Naive thymus-derived CD8-positive, alpha-beta T cell (primary cell): ENCODE data around the gene GPR152. TPM values are rescaled to one million over a fixed set of nuclear protein-coding genes. Genes with fewer than 3 reads are reported as not detected.
A peak's percentile ranks its signal among the peaks of the same experiment; 100 is the strongest.

Experiments
- ATAC-seq, 2 donors: fragments of 150-1000 bp; cut with Tn5 transposase in 1 of 2; sonication (Bioruptor Pico), chemical (Tn5 transposase) in 1 of 2; 1 replicate in 1 of 2; 2 replicates in 1 of 2; pipeline ENCODE4 v1.10.0; 2021; ENCODE audit warnings: mild to moderate bottlenecking in 2 of 2, moderate library complexity in 2 of 2
- POLR2A ChIA-PET: fragments of 350-600 bp; sonication (Branson Sonifier 250); formaldehyde crosslinking; loops from one replicate; lab custom pipeline; 2021; ENCODE audit warnings: antibody characterized with exemption; lab: Charles Lee
- DNase-seq, 10 donors: peaks; one replicate each; pipeline versions ENCODE4 v3.0.0 to v3.0.0-alpha.2; 2020 to 2022
- H3K27ac Mint-ChIP-seq, 10 donors: one replicate each; pipeline ENCODE4 v1.8.0; 2020 to 2022; ENCODE audit warnings: mild to moderate bottlenecking in 10 of 10, mixed read lengths in 10 of 10, moderate library complexity in 4 of 10, inconsistent platforms in 1 of 10
- H3K27me3 Mint-ChIP-seq, 5 donors: one replicate each; pipeline ENCODE4 v1.8.0; 2021 to 2022; ENCODE audit warnings: mixed read lengths in 5 of 5
- H3K36me3 Mint-ChIP-seq, 3 donors: one replicate each; pipeline ENCODE4 v1.8.0; 2020 to 2022; ENCODE audit warnings: mixed read lengths in 3 of 3, mild to moderate bottlenecking in 2 of 3, inconsistent platforms in 1 of 3
- H3K4me1 Mint-ChIP-seq, 4 donors: one replicate each; pipeline ENCODE4 v1.8.0; 2021 to 2022; ENCODE audit warnings: mixed read lengths in 4 of 4
- H3K4me3 Mint-ChIP-seq, 10 donors: one replicate each; pipeline ENCODE4 v1.8.0; 2020 to 2022; ENCODE audit warnings: mild to moderate bottlenecking in 10 of 10, mixed read lengths in 10 of 10, moderate library complexity in 6 of 10, inconsistent platforms in 1 of 10
- H3K9me3 Mint-ChIP-seq, 9 donors: one replicate each; pipeline ENCODE4 v1.8.0; 2020 to 2022; ENCODE audit warnings: mixed read lengths in 9 of 9, mild to moderate bottlenecking in 3 of 9, inconsistent platforms in 1 of 9, moderate library complexity in 1 of 9
- polyA plus RNA-seq, 3 donors: library from polyadenylated mRNA; unstranded; fragments of 300-500 nt; fragmentation: Illumina TruSeq; gene quantifications; one replicate each; pipeline ENCODE4 v1.2.3, GENCODE V29; 2021
- total RNA-seq, 8 experiments: library from RNA in 2 of 8; stranded (reverse) in 2 of 8; gene quantifications; one replicate each; pipeline ENCODE4 v1.2.3 and lab custom pipeline; 2021 to 2026

The GPR152 gene
- total and polyA plus RNA-seq, 5 experiments from 2014 or later: 0.20 to 1.2 (median 0.86) TPM; not detected in 2

GRCh38 chr11:67494371-67495233 lies 42.1 kb upstream of the GPR152 start:
- Mint-ChIP-seq H3K27me3 (no peaks in the 10 kb centered on the region), H3K4me1 (peaks cover 3 to 9% (median 3%) of the 10 kb centered on the region in 4 donors), H3K4me3 (no peak overlapping the region), H3K9me3 (no peaks in the 10 kb centered on the region), H3K27ac (peak overlapping the region in 2 of 10 donors; percentile 59 to 80), H3K36me3 (peaks cover 0 to 50% (median 3%) of the 10 kb centered on the region in 3 donors)
- DNase-seq (no peak), ATAC-seq (no peak)
- POLR2A ChIA-PET: interaction anchor here (0.6 to 1.8 kb wide), 6 partner anchors 9 to 112 kb away, joined by 3 to 8 read pairs (median 4); partner anchors contain the start of gene PPP1CA

DNA sequence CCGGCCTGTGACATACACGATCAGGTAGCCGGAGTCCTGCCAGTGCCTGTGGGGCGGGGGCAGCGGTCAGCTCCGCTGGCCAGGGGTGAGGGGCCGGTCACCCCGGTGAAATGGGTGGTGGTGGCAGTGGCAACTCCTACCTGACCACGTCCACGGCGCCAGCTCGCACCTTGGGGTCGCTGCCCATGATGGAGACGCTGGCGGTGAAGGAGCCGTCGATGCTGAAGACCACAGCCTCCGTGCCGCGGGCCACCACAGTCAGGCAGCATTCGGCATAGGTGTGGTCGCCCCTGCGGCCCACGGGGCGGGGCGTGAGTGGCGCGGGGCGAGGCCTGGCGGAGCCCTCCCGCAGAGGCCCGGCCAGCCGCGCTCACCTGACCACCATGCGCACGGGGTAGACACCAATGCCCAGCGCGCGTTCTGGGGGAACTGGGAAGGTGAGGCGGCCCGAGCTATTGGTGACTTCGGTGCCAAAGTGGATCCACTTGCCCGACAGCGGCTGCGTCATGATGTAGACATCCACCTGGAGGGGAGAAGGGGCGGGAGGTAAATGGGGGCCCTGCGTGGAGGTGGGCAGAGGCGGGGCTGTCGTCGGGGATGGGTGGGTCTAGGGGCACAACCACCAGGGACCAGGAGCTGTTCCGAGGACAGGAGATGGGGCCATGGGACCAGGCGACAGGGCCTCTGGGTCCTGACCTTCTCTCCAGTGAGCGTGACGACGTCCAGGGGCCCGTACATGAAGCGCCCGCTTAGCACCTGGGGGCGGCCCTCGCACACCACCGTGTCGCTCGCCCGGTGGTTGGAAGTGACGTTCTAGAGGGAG lies 41.2 kb upstream of the GPR152 start:
- DNase-seq: no peak
- Mint-ChIP-seq H3K9me3 (no peaks in the 10 kb centered on the region), H3K4me1 (peaks cover 5 to 14% (median 7%) of the 10 kb centered on the region in 4 donors), H3K27me3 (no peaks in the 10 kb centered on the region), H3K4me3 (no peak overlapping the region), H3K27ac (peak overlapping the region in 2 of 10 donors; percentile 44 to 59), H3K36me3 (peaks cover 0 to 48% (median 5%) of the 10 kb centered on the region in 3 donors)
- POLR2A ChIA-PET: interaction anchor here (1.1 to 2.0 kb wide), 5 partner anchors 10 to 92 kb away, joined by 3 to 10 read pairs (median 6); partner anchors contain the start of genes PITPNM1, PPP1CA, PTPRCAP and RPS6KB2
- ATAC-seq: no peak

- peaks cover 0 to 56% (median 7%) of the 10 kb centered on the region in 3 donors for H3K36me3 Mint-ChIP-seq
- peak in 1 of 2 donors; percentile 36 for ATAC-seq
These were observed 40.4 kb upstream of the GPR152 start for GRCh38 chr11:67492801-67493547.

DNA sequence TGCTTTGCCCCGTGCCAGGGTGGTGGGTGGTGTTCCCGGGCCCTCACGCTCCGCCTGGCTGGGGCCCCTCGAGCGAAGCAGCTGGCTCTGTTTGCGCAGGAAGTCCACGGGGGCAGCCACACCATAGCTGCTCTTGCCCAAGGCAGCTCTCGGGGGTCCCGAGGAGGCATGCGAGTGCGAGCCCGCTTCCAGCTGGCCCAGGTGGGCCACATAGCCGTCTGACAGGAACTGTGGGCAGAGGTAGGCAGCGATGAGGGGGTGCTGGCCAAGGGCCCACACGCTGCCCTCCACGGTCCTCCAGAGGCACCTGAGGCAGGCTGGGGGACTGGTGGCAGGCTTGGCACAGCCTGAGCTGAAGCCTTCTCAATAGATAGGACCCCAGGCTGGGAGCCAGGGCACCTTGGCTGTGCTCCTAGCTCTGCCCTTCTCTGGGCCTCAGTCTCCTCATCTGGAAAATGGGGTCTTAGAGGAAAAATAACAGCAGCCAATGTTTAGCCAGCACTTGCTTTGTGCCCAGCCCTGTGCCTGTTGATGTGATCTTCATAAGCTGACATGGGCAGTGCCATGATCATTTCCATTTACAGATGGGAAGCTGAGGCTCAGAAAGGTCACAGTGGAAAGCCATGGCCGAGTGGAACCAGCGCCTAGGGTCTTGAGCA lies 39.7 kb upstream of the GPR152 start:
- ATAC-seq (no peak), DNase-seq (no peak)
- peaks cover 0 to 61% (median 9%) of the 10 kb centered on the region in 3 donors for H3K36me3 Mint-ChIP-seq
- H3K4me3 Mint-ChIP-seq: no peak overlapping the region
- no peaks in the 10 kb centered on the region for H3K27me3 Mint-ChIP-seq
- POLR2A ChIA-PET: interaction anchor here (0.6 to 2.0 kb wide), 10 partner anchors 9 to 139 kb away, joined by 3 to 10 read pairs (median 4); partner anchors contain the start of genes AIP, PITPNM1, POLD4 and PTPRCAP
- peak overlapping the region in 1 of 10 donors; percentile 3 for H3K27ac Mint-ChIP-seq
- no peaks in the 10 kb centered on the region for H3K9me3 Mint-ChIP-seq
- peaks cover 13 to 29% (median 20%) of the 10 kb centered on the region in 4 donors for H3K4me1 Mint-ChIP-seq

More at GRCh38 chr11:67492801-67493547, 40.4 kb upstream of the GPR152 start:
- no peaks in the 10 kb centered on the region for H3K27me3 Mint-ChIP-seq
- POLR2A ChIA-PET: interaction anchor here (0.9 to 2.0 kb wide), 8 partner anchors 8 to 140 kb away, joined by 3 to 10 read pairs (median 5); partner anchors contain the start of genes PITPNM1, POLD4, PTPRCAP and RPS6KB2
- H3K4me3 Mint-ChIP-seq: no peak overlapping the region
- no peaks in the 10 kb centered on the region for H3K9me3 Mint-ChIP-seq
- no peak for DNase-seq
- H3K27ac Mint-ChIP-seq: no peak overlapping the region
- peaks cover 10 to 21% (median 13%) of the 10 kb centered on the region in 4 donors for H3K4me1 Mint-ChIP-seq

- ATAC-seq (no peak), DNase-seq (no peak)
- H3K36me3 Mint-ChIP-seq: peaks cover 0 to 62% (median 12%) of the 10 kb centered on the region in 3 donors
- peak overlapping the region in 5 of 10 donors; percentile 6 to 51 (median 43) for H3K27ac Mint-ChIP-seq
- H3K4me3 Mint-ChIP-seq: no peak overlapping the region
- POLR2A ChIA-PET: interaction anchor here (0.6 to 2.1 kb wide), 15 partner anchors 9 to 220 kb away, joined by 3 to 8 read pairs (median 3); partner anchors contain the start of genes AIP, PITPNM1, POLD4 and RPS6KB2
- H3K27me3 Mint-ChIP-seq: no peaks in the 10 kb centered on the region
- H3K9me3 Mint-ChIP-seq: no peaks in the 10 kb centered on the region
- peaks cover 12 to 36% (median 26%) of the 10 kb centered on the region in 4 donors for H3K4me1 Mint-ChIP-seq
These were observed 38.9 kb upstream of the GPR152 start for GRCh38 chr11:67491276-67492068.

DNA sequence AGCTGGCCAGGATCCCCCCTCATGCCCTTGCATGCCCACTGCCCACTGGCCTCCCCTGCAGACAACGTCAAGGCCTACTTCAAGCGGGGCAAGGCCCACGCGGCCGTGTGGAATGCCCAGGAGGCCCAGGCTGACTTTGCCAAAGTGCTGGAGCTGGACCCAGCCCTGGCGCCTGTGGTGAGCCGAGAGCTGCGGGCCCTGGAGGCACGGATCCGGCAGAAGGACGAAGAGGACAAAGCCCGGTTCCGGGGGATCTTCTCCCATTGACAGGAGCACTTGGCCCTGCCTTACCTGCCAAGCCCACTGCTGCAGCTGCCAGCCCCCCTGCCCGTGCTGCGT lies 38.2 kb upstream of the GPR152 start:
- Mint-ChIP-seq H3K4me3 (no peak overlapping the region), H3K4me1 (peaks cover 18 to 44% (median 33%) of the 10 kb centered on the region in 4 donors), H3K9me3 (no peaks in the 10 kb centered on the region), H3K36me3 (peaks cover 0 to 58% (median 12%) of the 10 kb centered on the region in 3 donors), H3K27me3 (no peaks in the 10 kb centered on the region), H3K27ac (peak overlapping the region in 3 of 10 donors; percentile 4 to 55 (median 43))
- ATAC-seq (no peak), DNase-seq (no peak)
- POLR2A ChIA-PET: interaction anchor here (0.7 to 2.1 kb wide), 10 partner anchors 8 to 220 kb away, joined by 3 to 8 read pairs (median 4); partner anchors contain the start of gene PITPNM1

DNA sequence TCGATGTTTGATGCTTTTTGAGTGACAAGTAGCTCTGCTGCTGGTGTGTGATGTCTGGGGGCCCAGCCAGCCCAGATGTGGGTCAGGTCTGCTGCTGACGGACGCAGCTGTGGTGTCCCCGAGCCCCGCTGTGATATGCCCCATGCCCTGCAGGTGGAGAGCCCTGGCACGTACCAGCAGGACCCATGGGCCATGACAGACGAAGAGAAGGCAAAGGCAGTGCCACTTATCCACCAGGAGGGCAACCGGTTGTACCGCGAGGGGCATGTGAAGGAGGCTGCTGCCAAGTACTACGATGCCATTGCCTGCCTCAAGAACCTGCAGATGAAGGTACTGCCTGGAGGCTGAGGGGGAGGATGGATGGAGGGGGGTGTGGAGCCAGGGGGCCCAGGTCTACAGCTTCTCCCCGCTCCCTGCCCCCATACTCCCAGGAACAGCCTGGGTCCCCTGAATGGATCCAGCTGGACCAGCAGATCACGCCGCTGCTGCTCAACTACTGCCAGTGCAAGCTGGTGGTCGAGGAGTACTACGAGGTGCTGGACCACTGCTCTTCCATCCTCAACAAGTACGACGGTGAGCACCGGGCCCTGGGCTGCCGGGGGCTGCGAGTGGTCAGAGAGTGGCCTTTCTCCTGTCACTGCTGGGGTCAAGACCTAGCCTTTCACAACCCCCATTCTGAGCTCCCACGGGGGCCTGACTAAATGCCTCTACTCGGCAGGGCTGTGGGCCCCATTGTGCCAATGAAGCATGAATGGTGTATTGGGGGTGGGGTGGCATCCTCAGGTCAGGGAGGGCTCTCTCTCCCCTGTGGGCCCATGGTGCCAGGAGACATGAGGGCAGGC lies 37.6 kb upstream of the GPR152 start:
- peak overlapping the region in 8 of 10 donors; percentile 35 to 81 (median 68) for H3K27ac Mint-ChIP-seq
- DNase-seq: no peak
- POLR2A ChIA-PET: interaction anchor here (0.7 to 9.3 kb wide), 10 partner anchors 9 to 219 kb away, joined by 3 to 176 read pairs (median 5); partner anchors contain the start of genes PITPNM1 and TMEM134
- H3K4me1 Mint-ChIP-seq: peaks cover 20 to 47% (median 37%) of the 10 kb centered on the region in 4 donors
- peaks cover 0 to 58% (median 12%) of the 10 kb centered on the region in 3 donors for H3K36me3 Mint-ChIP-seq
- H3K4me3 Mint-ChIP-seq: no peak overlapping the region
- ATAC-seq: no peak
- no peaks in the 10 kb centered on the region for H3K9me3 Mint-ChIP-seq
- H3K27me3 Mint-ChIP-seq: no peaks in the 10 kb centered on the region

- ATAC-seq: no peak
- POLR2A ChIA-PET: interaction anchor here (0.7 to 9.3 kb wide), 10 partner anchors 10 to 98 kb away, joined by 3 to 176 read pairs (median 8); partner anchors contain the start of genes PITPNM1, PPP1CA, RAD9A and TBC1D10C
- DNase-seq: no peak
- Mint-ChIP-seq H3K4me1 (peaks cover 27 to 53% (median 45%) of the 10 kb centered on the region in 4 donors), H3K27ac (peak overlapping the region in 8 of 10 donors; percentile 35 to 81 (median 65)), H3K9me3 (no peaks in the 10 kb centered on the region), H3K36me3 (peaks cover 0 to 56% (median 12%) of the 10 kb centered on the region in 3 donors), H3K4me3 (peak overlapping the region in 1 of 10 donors; percentile 3), H3K27me3 (no peaks in the 10 kb centered on the region)
These were observed 36.8 kb upstream of the GPR152 start for GRCh38 chr11:67489203-67489884.

GRCh38 chr11:67486481-67487195 lies 34.1 kb upstream of the GPR152 start:
- ATAC-seq (no peak), DNase-seq (peak in 1 of 10 donors; percentile 48)
- Mint-ChIP-seq H3K27ac (peak overlapping the region; percentile 94 to 100 (median 96)), H3K36me3 (peaks cover 0 to 48% (median 12%) of the 10 kb centered on the region in 3 donors), H3K4me3 (peak overlapping the region; percentile 77 to 100 (median 89)), H3K27me3 (no peaks in the 10 kb centered on the region), H3K9me3 (no peaks in the 10 kb centered on the region), H3K4me1 (peaks cover 37 to 69% (median 67%) of the 10 kb centered on the region in 4 donors)
- POLR2A ChIA-PET: interaction anchor here (0.7 to 9.3 kb wide), 12 partner anchors 9 to 96 kb away, joined by 3 to 176 read pairs (median 32); partner anchors contain the start of genes CARNS1, CDK2AP2, PITPNM1 and PPP1CA
